NT2/D1 (cell line): ENCODE data around the gene GPALPP1.

Experiments
- YY1 ChIP-seq: IDR thresholded peaks from 2 replicates; pipeline ENCODE4 v1.6.1; 2011; ENCODE audit not compliant: insufficient read length, insufficient read depth
- ZNF274 ChIP-seq: IDR thresholded peaks from 2 replicates; pipeline ENCODE4 v1.6.1; 2011; ENCODE audit warnings: mild to moderate bottlenecking, low read depth, low read length

DNA sequence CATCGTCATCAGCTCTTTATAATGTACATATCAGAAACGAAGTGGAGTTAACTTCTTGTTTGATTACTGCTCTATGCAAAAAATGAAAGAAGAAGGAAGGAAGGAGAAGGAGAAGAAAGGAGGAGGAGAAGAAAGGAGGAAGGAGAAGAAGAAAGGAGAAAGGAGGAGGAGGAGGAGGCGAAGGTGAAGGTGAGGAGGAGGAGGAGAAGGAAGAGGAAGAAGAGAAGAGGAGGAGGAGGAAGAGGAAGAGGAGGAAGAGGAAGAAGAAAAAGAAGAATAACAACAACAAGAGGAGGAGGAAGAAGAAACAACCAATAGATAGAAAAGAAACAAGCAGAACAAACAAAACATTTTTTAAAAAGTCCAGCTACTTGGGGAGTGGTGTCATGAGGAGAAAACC, 13.1 kb upstream of the GPALPP1 start:
- TF ChIP-seq ZNF274, result no peak
- no peak for TF ChIP-seq YY1
